Ammon's horn (tissue), 1 donor: ENCODE data around the gene MYRFL.
A peak's percentile ranks its signal among the peaks of the same experiment; 100 is the strongest.

Source experiments
- DNase-seq: peaks from one replicate; pipeline ENCODE4 v3.0.0-alpha.2; 2016; ENCODE audit warnings: low spot score

MYRFL gene

GRCh38 chr12:69897744-69898143 lies 72.7 kb downstream of the MYRFL start:
- DNase-seq, result peak; percentile 71

- no peak for DNase-seq
Measured at GRCh38 chr12:69898236-69898635, 73.2 kb downstream of the MYRFL start.

- peak; percentile 69 for DNase-seq
Measured at GRCh38 chr12:69900720-69901131, 75.7 kb downstream of the MYRFL start.

- no peak for DNase-seq
Measured at GRCh38 chr12:69901221-69901905, 76.3 kb downstream of the MYRFL start.

- DNase-seq, result no peak
Measured at GRCh38 chr12:69903548-69903947, 78.5 kb downstream of the MYRFL start.

GRCh38 chr12:69904777-69905176 lies 79.8 kb downstream of the MYRFL start:
- DNase-seq, result no peak

GRCh38 chr12:69905801-69906200 lies 80.8 kb downstream of the MYRFL start:
- no peak for DNase-seq

- no peak for DNase-seq
Measured at GRCh38 chr12:69906411-69907216, 81.6 kb downstream of the MYRFL start.

- no peak for DNase-seq
Measured at GRCh38 chr12:69908203-69908602, 83.2 kb downstream of the MYRFL start.

- no peak for DNase-seq
Measured at GRCh38 chr12:69910694-69911093, 85.7 kb downstream of the MYRFL start.

GRCh38 chr12:69913526-69913925 lies 88.5 kb downstream of the MYRFL start:
- DNase-seq, result no peak

GRCh38 chr12:69915964-69916363 lies 90.9 kb downstream of the MYRFL start:
- no peak for DNase-seq

GRCh38 chr12:69916544-69917235 lies 91.7 kb downstream of the MYRFL start:
- DNase-seq, result no peak

GRCh38 chr12:69918287-69918686 lies 93.3 kb downstream of the MYRFL start:
- DNase-seq, result no peak

GRCh38 chr12:69919495-69919894 lies 94.5 kb downstream of the MYRFL start:
- no peak for DNase-seq

GRCh38 chr12:69921831-69922230 lies 96.8 kb downstream of the MYRFL start:
- no peak for DNase-seq

GRCh38 chr12:69922999-69923398 lies 98.0 kb downstream of the MYRFL start:
- no peak for DNase-seq

GRCh38 chr12:69925291-69925690 lies 100.3 kb downstream of the MYRFL start:
- no peak for DNase-seq

GRCh38 chr12:69927164-69927563 lies 102.1 kb downstream of the MYRFL start:
- no peak for DNase-seq

- no peak for DNase-seq
Measured at GRCh38 chr12:69929125-69929524, 104.1 kb downstream of the MYRFL start.

GRCh38 chr12:69929531-69929930 lies 104.5 kb downstream of the MYRFL start:
- no peak for DNase-seq

GRCh38 chr12:69931569-69931968 lies 106.5 kb downstream of the MYRFL start:
- no peak for DNase-seq

GRCh38 chr12:69932154-69932553 lies 107.1 kb downstream of the MYRFL start:
- no peak for DNase-seq
